ENCODE results near the gene SLC9A9.

DNA sequence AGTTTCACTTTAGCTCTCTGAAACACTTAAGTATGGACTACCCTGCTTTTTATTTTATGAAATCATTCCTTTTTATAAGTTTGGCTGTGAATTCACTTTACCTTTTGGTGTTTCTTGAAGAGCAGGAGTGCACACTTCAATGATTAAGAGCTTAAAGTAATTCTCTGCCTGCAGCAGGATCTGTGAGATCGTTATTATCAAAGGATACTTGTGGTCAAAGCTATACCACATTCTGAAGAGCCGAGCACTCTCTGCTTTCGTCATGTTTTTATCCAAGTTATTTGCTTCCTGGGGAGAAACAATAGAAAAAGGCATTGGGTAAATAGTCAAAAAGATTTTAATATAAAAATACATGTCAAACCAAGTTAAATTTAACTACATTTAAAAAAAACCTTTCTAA lies 485.0 kb downstream of the SLC9A9 start:
- TF ChIP-seq, protein P1, sequence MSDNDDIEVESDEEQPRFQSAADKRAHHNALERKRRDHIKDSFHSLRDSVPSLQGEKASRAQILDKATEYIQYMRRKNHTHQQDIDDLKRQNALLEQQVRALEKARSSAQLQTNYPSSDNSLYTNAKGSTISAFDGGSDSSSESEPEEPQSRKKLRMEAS (IDR thresholded peaks at IDR 0.05; ENCODE audit: low read depth) = no peak
- TF ChIP-seq SIN3A (IDR thresholded peaks at IDR 0.05; ENCODE audit: borderline replicate concordance, low read depth, low read length) (no peak), CHD2 (IDR thresholded peaks at IDR 0.05; ENCODE audit: low read length, partially characterized antibody) (no peak), TEAD4 (IDR thresholded peaks at IDR 0.05; ENCODE audit: borderline replicate concordance, insufficient read depth) (no peak), JUND (IDR thresholded peaks at IDR 0.05) (no peak), EP300 (IDR thresholded peaks at IDR 0.05; ENCODE audit: borderline replicate concordance in 1 of 2, low read depth in 1 of 2, low read length in 1 of 2) (no peak)
- TF ChIP-seq, protein P2, sequence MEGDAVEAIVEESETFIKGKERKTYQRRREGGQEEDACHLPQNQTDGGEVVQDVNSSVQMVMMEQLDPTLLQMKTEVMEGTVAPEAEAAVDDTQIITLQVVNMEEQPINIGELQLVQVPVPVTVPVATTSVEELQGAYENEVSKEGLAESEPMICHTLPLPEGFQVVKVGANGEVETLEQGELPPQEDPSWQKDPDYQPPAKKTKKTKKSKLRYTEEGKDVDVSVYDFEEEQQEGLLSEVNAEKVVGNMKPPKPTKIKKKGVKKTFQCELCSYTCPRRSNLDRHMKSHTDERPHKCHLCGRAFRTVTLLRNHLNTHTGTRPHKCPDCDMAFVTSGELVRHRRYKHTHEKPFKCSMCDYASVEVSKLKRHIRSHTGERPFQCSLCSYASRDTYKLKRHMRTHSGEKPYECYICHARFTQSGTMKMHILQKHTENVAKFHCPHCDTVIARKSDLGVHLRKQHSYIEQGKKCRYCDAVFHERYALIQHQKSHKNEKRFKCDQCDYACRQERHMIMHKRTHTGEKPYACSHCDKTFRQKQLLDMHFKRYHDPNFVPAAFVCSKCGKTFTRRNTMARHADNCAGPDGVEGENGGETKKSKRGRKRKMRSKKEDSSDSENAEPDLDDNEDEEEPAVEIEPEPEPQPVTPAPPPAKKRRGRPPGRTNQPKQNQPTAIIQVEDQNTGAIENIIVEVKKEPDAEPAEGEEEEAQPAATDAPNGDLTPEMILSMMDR (IDR thresholded peaks at IDR 0.05) = no peak

Measured in SK-N-SH (cell line).